PFSK-1 (cell line): ENCODE results near the gene C19orf85.

ENCODE experiments used
- FOXP2 ChIP-seq: optimal IDR thresholded peaks from 2 replicates; pipeline ENCODE3; 2011; ENCODE audit warnings: borderline replicate concordance, control low read depth, inconsistent platforms; ENCODE audit not compliant: insufficient read depth; ENCODE audit errors: extremely low read length, extremely low read depth
- POLR2AphosphoS5 ChIP-seq: IDR thresholded peaks from 2 replicates; pipeline ENCODE4 v1.6.1; 2012; ENCODE audit warnings: low read depth, mild to moderate bottlenecking, control low read depth, low read length, moderate library complexity
- SIN3A ChIP-seq: IDR thresholded peaks from 2 replicates; pipeline ENCODE4 v1.6.1; 2012; ENCODE audit warnings: mild to moderate bottlenecking, low read length, moderate library complexity, borderline replicate concordance; ENCODE audit not compliant: insufficient read depth
- TAF1 ChIP-seq: IDR thresholded peaks from 2 replicates; pipeline ENCODE4 v1.6.1; 2012; ENCODE audit warnings: low read length, control low read depth, borderline replicate concordance; ENCODE audit not compliant: insufficient read depth
- TF ChIP-seq, protein P1 (sequence below), 2 experiments: IDR thresholded peaks; 2 replicates each; pipeline versions ENCODE4 v1.6.1 to v1.8.0; 2011 to 2012; ENCODE audit warnings: low read depth in 2 of 2, low read length in 2 of 2, control low read depth in 1 of 2, inconsistent platforms in 1 of 2, mild to moderate bottlenecking in 1 of 2, moderate library complexity in 1 of 2; ENCODE audit not compliant: insufficient read depth in 1 of 2

The C19orf85 gene

DNA sequence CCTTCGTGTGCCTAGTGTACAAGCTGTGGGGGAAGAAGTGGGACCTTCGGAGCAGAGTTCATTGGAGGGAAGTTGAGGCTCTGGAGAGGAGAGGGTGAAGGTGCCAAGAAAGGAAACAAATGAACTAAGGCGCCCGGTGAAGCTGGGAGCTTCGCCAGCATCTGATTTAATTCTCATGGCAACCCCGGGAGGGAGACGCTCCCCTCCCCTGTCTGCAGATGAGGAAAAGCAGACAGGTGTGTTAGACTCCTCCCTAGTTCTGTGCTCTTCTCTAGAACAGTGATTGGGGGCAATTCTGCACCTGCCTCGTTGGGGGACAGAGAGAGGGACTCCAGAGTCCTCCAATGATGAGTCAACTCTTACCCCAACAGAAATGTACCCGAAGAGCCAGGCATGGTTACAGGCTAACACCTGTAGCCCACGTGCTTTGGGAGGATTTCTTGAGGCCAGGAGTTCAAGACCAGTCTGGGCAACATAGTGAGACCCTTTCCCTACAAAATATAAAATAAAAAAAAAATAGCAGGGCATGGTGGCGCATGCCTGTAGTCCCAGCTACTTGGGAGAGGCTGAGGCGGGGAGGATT lies 27.9 kb upstream of the C19orf85 start:
- no peak for TF ChIP-seq FOXP2
- TF ChIP-seq, protein P1, sequence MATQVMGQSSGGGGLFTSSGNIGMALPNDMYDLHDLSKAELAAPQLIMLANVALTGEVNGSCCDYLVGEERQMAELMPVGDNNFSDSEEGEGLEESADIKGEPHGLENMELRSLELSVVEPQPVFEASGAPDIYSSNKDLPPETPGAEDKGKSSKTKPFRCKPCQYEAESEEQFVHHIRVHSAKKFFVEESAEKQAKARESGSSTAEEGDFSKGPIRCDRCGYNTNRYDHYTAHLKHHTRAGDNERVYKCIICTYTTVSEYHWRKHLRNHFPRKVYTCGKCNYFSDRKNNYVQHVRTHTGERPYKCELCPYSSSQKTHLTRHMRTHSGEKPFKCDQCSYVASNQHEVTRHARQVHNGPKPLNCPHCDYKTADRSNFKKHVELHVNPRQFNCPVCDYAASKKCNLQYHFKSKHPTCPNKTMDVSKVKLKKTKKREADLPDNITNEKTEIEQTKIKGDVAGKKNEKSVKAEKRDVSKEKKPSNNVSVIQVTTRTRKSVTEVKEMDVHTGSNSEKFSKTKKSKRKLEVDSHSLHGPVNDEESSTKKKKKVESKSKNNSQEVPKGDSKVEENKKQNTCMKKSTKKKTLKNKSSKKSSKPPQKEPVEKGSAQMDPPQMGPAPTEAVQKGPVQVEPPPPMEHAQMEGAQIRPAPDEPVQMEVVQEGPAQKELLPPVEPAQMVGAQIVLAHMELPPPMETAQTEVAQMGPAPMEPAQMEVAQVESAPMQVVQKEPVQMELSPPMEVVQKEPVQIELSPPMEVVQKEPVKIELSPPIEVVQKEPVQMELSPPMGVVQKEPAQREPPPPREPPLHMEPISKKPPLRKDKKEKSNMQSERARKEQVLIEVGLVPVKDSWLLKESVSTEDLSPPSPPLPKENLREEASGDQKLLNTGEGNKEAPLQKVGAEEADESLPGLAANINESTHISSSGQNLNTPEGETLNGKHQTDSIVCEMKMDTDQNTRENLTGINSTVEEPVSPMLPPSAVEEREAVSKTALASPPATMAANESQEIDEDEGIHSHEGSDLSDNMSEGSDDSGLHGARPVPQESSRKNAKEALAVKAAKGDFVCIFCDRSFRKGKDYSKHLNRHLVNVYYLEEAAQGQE (IDR thresholded peaks at IDR 0.05; ENCODE audit: insufficient read depth in 1 of 2, low read depth in 2 of 2, low read length in 2 of 2): no peak
- no peak for TF ChIP-seq TAF1
- no peak for TF ChIP-seq SIN3A
- TF ChIP-seq POLR2AphosphoS5: no peak

GRCh38 chr19:55491546-55492360 lies 27.2 kb upstream of the C19orf85 start:
- TF ChIP-seq FOXP2 (no peak), POLR2AphosphoS5 (no peak)
- TF ChIP-seq, protein P1 (IDR thresholded peaks at IDR 0.05; ENCODE audit: insufficient read depth in 1 of 2, low read depth in 2 of 2, low read length in 2 of 2): no peak

- TF ChIP-seq, protein P1 (IDR thresholded peaks at IDR 0.05; ENCODE audit: insufficient read depth in 1 of 2, low read depth in 2 of 2, low read length in 2 of 2): no peak
- TF ChIP-seq FOXP2 (no peak), POLR2AphosphoS5 (no peak), SIN3A (no peak), TAF1 (no peak)
Measured at GRCh38 chr19:55490478-55491432, 26.2 kb upstream of the C19orf85 start.

DNA sequence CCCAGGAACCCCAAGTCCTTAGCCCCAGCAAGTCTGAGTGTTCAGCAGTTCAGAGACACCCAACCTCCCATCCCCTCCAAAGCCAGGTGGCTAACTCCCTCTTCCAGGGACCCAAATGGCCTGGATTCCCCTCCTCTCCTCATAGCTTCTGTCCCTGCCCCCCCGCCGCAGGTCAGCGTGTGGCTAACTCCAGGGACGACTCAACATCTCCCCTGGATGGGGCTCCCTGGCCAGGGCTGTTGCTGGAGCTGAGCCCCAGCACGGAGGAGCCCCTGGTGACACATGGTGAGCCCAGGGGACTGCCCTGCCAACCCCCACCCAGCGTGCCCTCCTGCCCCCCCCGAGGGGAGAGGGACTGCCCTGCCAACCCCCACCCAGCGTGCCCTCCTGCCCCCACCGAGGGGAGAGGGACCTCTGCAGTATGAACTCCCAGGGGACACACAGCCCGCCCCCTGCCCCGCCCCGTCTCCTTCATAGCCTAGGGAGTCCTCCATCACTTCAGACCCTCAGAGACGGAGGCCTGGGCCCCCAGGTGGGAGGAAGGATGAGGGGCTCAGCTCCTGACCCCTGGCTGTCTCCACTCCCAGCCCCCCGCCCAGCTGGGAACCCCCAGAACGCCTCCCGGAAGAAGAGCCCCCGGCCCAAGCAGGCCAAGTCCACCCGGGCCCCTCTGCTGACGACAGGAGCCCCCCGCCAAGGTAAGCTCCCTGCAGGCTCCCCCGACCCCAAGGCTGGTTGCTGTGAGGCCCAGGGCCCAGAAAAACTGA lies 25.3 kb upstream of the C19orf85 start:
- no peak for TF ChIP-seq FOXP2
- TF ChIP-seq, protein P1 (IDR thresholded peaks at IDR 0.05; ENCODE audit: insufficient read depth in 1 of 2, low read depth in 2 of 2, low read length in 2 of 2): no peak
- TF ChIP-seq SIN3A: no peak
- TF ChIP-seq POLR2AphosphoS5: no peak
- TF ChIP-seq TAF1: no peak
